K562 (cell line): ENCODE results near the gene RHOV. TPM values are rescaled to one million over a fixed set of nuclear protein-coding genes. Genes with fewer than 3 reads are reported as not detected.

Source experiments
- BACH1 ChIP-seq: fragments of 200-800 bp; sonication (Bioruptor generic); IDR thresholded peaks from 2 replicates; pipeline ENCODE4 v1.6.1; 2016; ENCODE audit warnings: missing genetic modification characterization, missing compliant biosample characterization
- TEAD4 ChIP-seq, 2 experiments: sonication (generic) in 1 of 2; formaldehyde crosslinking in 1 of 2; IDR thresholded peaks; 2 replicates each; pipeline versions ENCODE4 v1.6.1 to v1.8.0; 2012 to 2022; ENCODE audit warnings: borderline replicate concordance in 1 of 2, inconsistent platforms in 1 of 2, low read length in 1 of 2, mild to moderate bottlenecking in 1 of 2, missing genetic modification reagents in 1 of 2
- polyA plus RNA-seq, 8 experiments: library from polyadenylated mRNA; depleted of rRNA in 4 of 8; stranded (reverse) in 5 of 8; unstranded in 3 of 8; fragments of >200 nt; fragmentation: Nextera tagmentation in 2 of 8; fragmentation: Illumina TruSeq in 1 of 8; extraction: Ambion mirVana in 2 of 8; extraction: Trizol in 1 of 8; gene quantifications; 2 replicates each; pipeline versions ENCODE4 v1.2.1 to v1.2.3, GENCODE V29; 2011 to 2014; ENCODE audit warnings: inconsistent platforms in 1 of 8, missing spikeins in 1 of 8
- total RNA-seq, 7 experiments: library from RNA; depleted of rRNA in 6 of 7; stranded (reverse); fragments of >200 nt in 6 of 7; fragmentation: Illumina TruSeq in 2 of 7; extraction: Trizol in 2 of 7; gene quantifications; 2 replicates each; pipeline versions ENCODE4 v1.2.1 to v1.2.3, GENCODE V29; 2011 to 2021; ENCODE audit warnings: low replicate concordance in 1 of 7
- TF ChIP-seq, protein P1 (sequence below), 2 experiments: fragments of 450-650 bp; IDR thresholded peaks; 2 replicates each; pipeline ENCODE4 v1.6.1; 2016; ENCODE audit warnings: mild to moderate bottlenecking in 2 of 2, borderline replicate concordance in 1 of 2, low read depth in 1 of 2, moderate library complexity in 1 of 2
- TF ChIP-seq, protein P2 (sequence below): fragments of 200-600 bp; sonication (generic); IDR thresholded peaks from one replicate; pipeline ENCODE4 v1.6.1; 2012; ENCODE audit warnings: mild to moderate bottlenecking, low read depth, low read length, inconsistent platforms

Gene RHOV
- total and polyA plus RNA-seq, 9 of the 15 experiments (the other 6 are each of a cell fraction or from before 2014, with no cell fraction given): 0.08 to 2.0 (median 1.1) TPM

- TF ChIP-seq, protein P1, sequence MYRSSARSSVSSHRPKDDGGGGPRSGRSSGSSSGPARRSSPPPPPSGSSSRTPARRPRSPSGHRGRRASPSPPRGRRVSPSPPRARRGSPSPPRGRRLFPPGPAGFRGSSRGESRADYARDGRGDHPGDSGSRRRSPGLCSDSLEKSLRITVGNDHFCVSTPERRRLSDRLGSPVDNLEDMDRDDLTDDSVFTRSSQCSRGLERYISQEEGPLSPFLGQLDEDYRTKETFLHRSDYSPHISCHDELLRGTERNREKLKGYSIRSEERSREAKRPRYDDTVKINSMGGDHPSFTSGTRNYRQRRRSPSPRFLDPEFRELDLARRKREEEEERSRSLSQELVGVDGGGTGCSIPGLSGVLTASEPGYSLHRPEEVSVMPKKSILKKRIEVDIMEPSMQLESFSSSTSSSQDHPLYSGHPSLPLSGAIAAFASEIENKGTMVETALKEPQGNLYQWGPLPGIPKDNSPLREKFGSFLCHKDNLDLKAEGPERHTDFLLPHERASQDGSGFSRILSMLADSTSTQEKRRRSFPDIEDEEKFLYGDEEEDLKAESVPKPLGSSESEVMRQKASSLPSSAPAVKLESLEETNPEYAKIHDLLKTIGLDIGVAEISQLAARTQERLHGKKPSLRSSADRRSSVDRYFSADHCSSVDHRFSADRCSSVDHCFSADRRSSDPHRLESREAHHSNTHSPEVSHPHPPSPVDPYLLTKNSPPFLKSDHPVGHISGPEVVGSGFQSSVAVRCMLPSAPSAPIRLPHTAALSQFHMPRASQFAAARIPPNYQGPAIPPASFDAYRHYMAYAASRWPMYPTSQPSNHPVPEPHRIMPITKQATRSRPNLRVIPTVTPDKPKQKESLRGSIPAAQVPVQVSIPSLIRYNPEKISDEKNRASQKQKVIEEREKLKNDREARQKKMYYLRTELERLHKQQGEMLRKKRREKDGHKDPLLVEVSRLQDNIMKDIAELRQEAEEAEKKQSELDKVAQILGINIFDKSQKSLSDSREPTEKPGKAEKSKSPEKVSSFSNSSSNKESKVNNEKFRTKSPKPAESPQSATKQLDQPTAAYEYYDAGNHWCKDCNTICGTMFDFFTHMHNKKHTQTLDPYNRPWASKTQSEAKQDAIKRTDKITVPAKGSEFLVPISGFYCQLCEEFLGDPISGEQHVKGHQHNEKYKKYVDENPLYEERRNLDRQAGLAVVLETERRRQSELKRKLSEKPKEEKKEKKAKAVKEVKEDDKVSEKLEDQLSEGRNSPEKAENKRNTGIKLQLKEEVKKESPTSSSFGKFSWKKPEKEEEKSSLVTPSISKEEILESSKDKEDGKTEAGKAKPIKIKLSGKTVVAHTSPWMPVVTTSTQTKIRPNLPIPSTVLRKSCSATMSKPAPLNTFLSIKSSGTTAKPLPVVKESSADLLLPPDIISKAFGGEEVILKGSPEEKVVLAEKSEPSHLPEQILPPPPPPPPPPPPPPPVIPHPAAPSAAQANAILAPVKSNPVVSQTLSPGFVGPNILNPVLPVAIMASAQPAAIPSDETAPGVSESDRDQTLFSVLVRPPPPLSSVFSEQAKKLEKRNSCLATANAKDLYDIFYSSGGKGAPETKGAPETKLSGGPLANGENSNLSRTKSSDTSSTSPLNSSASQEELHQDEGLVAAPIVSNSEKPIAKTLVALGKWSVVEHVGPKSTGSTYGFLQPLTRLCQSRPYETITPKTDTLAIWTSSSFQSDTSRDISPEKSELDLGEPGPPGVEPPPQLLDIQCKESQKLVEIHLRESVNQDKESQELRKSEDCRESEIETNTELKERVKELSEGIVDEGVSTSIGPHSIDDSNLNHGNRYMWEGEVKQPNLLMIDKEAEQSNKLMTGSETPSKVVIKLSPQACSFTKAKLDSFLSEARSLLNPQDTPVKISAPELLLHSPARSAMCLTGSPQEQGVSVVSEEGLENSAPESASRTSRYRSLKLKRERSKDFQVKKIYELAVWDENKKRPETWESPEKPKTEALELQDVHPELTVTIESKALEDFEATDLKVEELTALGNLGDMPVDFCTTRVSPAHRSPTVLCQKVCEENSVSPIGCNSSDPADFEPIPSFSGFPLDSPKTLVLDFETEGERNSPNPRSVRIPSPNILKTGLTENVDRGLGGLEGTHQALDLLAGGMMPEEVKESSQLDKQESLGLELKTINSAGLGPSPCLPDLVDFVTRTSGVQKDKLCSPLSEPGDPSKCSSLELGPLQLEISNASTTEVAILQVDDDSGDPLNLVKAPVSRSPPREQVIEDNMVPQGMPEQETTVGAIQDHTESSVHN (IDR thresholded peaks at IDR 0.05; ENCODE audit: borderline replicate concordance in 1 of 2, low read depth in 1 of 2): peak in 1 of 2 experiments; percentile 61; a peak in 1 of 4 replicates
- TF ChIP-seq BACH1 (tag): peak; percentile 70
- TF ChIP-seq, protein P2, sequence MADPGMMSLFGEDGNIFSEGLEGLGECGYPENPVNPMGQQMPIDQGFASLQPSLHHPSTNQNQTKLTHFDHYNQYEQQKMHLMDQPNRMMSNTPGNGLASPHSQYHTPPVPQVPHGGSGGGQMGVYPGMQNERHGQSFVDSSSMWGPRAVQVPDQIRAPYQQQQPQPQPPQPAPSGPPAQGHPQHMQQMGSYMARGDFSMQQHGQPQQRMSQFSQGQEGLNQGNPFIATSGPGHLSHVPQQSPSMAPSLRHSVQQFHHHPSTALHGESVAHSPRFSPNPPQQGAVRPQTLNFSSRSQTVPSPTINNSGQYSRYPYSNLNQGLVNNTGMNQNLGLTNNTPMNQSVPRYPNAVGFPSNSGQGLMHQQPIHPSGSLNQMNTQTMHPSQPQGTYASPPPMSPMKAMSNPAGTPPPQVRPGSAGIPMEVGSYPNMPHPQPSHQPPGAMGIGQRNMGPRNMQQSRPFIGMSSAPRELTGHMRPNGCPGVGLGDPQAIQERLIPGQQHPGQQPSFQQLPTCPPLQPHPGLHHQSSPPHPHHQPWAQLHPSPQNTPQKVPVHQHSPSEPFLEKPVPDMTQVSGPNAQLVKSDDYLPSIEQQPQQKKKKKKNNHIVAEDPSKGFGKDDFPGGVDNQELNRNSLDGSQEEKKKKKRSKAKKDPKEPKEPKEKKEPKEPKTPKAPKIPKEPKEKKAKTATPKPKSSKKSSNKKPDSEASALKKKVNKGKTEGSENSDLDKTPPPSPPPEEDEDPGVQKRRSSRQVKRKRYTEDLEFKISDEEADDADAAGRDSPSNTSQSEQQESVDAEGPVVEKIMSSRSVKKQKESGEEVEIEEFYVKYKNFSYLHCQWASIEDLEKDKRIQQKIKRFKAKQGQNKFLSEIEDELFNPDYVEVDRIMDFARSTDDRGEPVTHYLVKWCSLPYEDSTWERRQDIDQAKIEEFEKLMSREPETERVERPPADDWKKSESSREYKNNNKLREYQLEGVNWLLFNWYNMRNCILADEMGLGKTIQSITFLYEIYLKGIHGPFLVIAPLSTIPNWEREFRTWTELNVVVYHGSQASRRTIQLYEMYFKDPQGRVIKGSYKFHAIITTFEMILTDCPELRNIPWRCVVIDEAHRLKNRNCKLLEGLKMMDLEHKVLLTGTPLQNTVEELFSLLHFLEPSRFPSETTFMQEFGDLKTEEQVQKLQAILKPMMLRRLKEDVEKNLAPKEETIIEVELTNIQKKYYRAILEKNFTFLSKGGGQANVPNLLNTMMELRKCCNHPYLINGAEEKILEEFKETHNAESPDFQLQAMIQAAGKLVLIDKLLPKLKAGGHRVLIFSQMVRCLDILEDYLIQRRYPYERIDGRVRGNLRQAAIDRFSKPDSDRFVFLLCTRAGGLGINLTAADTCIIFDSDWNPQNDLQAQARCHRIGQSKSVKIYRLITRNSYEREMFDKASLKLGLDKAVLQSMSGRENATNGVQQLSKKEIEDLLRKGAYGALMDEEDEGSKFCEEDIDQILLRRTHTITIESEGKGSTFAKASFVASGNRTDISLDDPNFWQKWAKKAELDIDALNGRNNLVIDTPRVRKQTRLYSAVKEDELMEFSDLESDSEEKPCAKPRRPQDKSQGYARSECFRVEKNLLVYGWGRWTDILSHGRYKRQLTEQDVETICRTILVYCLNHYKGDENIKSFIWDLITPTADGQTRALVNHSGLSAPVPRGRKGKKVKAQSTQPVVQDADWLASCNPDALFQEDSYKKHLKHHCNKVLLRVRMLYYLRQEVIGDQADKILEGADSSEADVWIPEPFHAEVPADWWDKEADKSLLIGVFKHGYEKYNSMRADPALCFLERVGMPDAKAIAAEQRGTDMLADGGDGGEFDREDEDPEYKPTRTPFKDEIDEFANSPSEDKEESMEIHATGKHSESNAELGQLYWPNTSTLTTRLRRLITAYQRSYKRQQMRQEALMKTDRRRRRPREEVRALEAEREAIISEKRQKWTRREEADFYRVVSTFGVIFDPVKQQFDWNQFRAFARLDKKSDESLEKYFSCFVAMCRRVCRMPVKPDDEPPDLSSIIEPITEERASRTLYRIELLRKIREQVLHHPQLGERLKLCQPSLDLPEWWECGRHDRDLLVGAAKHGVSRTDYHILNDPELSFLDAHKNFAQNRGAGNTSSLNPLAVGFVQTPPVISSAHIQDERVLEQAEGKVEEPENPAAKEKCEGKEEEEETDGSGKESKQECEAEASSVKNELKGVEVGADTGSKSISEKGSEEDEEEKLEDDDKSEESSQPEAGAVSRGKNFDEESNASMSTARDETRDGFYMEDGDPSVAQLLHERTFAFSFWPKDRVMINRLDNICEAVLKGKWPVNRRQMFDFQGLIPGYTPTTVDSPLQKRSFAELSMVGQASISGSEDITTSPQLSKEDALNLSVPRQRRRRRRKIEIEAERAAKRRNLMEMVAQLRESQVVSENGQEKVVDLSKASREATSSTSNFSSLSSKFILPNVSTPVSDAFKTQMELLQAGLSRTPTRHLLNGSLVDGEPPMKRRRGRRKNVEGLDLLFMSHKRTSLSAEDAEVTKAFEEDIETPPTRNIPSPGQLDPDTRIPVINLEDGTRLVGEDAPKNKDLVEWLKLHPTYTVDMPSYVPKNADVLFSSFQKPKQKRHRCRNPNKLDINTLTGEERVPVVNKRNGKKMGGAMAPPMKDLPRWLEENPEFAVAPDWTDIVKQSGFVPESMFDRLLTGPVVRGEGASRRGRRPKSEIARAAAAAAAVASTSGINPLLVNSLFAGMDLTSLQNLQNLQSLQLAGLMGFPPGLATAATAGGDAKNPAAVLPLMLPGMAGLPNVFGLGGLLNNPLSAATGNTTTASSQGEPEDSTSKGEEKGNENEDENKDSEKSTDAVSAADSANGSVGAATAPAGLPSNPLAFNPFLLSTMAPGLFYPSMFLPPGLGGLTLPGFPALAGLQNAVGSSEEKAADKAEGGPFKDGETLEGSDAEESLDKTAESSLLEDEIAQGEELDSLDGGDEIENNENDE: no peak
- peak; percentile 98 for TF ChIP-seq TEAD4 (IDR thresholded peaks at IDR 0.05; ENCODE audit: low read length)
- no peak for TF ChIP-seq TEAD4 (CRISPR knock-in tag; IDR thresholded peaks at IDR 0.05; ENCODE audit: borderline replicate concordance)
These were observed 48.2 kb downstream of the RHOV start (continued) for GRCh38 chr15:40825661-40826422.
